Measurements from ENCODE around the gene NAA10. TPM values are rescaled to one million over a fixed set of nuclear protein-coding genes. Genes with fewer than 3 reads are reported as not detected.

Gene NAA10
- total RNA-seq, 1 donor from 2014 or later: 127 TPM

- no peak overlapping the region for H3K4me3 Mint-ChIP-seq (ENCODE audit: low read depth)
- DNase-seq (ENCODE audit: low spot score): no peak
- intact Hi-C loops (cut with micrococcal nuclease): no loop called here
Measured at GRCh38 chrX:153905481-153906095, 29.2 kb downstream of the NAA10 start.

GRCh38 chrX:153903991-153904957 is 30.6 kb downstream of the NAA10 start, which contains the start of gene AVPR2:
TSS of gene AVPR2 (plus strand) at chrX:153904673. CDS start at chrX:153905146, 473 bp downstream.
- peak within 1 kb of the TSS; percentile 58 for H3K27ac Mint-ChIP-seq
- H3K27me3 Mint-ChIP-seq (ENCODE audit: low read depth): no peaks in the 10 kb centered on the region
- H3K4me1 Mint-ChIP-seq (ENCODE audit: low read depth): peaks cover 23% of the 10 kb centered on the region
- intact Hi-C loops (cut with micrococcal nuclease): no loop called here
- no peak for DNase-seq (ENCODE audit: low spot score)
- no peaks in the 10 kb centered on the region for H3K36me3 Mint-ChIP-seq (ENCODE audit: low read depth)
- H3K4me3 Mint-ChIP-seq (ENCODE audit: low read depth): no peak within 1 kb of the TSS
- H3K9me3 Mint-ChIP-seq: no peaks in the 10 kb centered on the region

More at GRCh38 chrX:153905481-153906095, 29.2 kb downstream of the NAA10 start:
- Mint-ChIP-seq H3K27me3 (ENCODE audit: low read depth) (no peaks in the 10 kb centered on the region), H3K36me3 (ENCODE audit: low read depth) (peaks cover 2% of the 10 kb centered on the region), H3K27ac (no peak overlapping the region), H3K4me1 (ENCODE audit: low read depth) (peaks cover 22% of the 10 kb centered on the region), H3K9me3 (no peaks in the 10 kb centered on the region)

DNA sequence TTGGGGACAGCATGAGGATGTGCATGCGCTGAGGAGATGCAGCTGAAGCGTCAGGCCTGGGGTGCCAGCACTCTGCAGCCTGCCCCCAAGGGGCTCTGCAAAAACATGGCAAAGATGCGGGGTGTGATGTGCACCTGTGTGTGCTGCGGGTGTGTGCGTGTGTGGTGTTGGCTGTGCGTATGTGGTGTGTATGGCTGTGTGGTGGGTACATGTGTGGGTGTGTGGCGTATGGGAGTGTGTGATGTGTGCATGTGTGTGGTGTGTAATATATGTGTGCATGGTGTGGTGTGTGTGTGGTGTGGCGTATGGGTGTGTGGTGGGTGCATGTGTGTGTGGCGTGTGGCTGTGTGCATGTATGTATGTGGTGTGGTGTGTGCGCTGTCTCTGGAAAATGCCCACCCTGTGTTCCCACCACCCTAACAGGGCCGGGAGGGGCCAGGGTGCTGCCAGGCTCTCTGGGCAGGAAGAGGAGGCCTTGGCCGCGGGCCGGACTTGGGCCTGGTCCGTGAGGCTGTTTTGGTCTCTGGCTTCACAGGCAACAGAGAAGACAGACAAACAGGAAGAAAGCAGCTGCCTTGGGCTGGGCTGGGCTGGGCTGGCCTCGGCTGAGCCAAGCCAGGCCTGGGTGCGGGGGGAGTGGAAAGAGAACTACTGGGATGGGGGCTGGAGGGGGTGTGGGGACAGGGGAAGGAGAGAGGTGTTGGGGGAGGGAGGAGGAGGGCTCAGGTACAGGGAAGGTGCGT is 31.4 kb downstream of the NAA10 start:
- H3K4me1 Mint-ChIP-seq (ENCODE audit: low read depth): peaks cover 23% of the 10 kb centered on the region
- intact Hi-C loops (cut with micrococcal nuclease): no loop called here
- DNase-seq (ENCODE audit: low spot score): no peak
- H3K27ac Mint-ChIP-seq: peak overlapping the region; percentile 58
- H3K9me3 Mint-ChIP-seq: no peaks in the 10 kb centered on the region
- no peaks in the 10 kb centered on the region for H3K27me3 Mint-ChIP-seq (ENCODE audit: low read depth)
- H3K4me3 Mint-ChIP-seq (ENCODE audit: low read depth): no peak overlapping the region
- H3K36me3 Mint-ChIP-seq (ENCODE audit: low read depth): no peaks in the 10 kb centered on the region

DNA sequence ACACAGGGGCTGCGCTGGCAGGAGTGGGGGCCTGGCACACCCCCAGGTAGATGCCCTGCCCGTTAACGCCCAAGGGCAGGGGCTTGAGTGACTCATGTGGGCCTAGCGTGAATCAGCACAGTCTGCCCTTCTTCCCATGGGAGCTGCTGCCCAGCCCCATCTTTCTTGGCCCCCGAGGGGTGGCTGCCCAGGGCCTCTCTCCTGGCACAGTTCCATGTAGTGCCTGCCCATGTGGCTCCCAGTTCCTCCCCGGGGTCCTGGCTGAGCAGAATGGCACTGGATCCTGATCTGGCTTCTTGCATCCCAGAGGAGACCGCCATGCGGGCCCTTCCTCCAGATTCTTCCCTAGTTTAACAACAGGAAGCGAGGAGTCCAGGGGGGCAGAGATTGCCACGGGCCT is 32.5 kb downstream of the NAA10 start:
- Mint-ChIP-seq H3K27me3 (ENCODE audit: low read depth) (peaks cover 1% of the 10 kb centered on the region), H3K9me3 (no peaks in the 10 kb centered on the region), H3K27ac (no peak overlapping the region), H3K4me3 (ENCODE audit: low read depth) (no peak overlapping the region), H3K36me3 (ENCODE audit: low read depth) (no peaks in the 10 kb centered on the region), H3K4me1 (ENCODE audit: low read depth) (peaks cover 23% of the 10 kb centered on the region)
- intact Hi-C loops (cut with micrococcal nuclease): no loop called here
- no peak for DNase-seq (ENCODE audit: low spot score)

DNA sequence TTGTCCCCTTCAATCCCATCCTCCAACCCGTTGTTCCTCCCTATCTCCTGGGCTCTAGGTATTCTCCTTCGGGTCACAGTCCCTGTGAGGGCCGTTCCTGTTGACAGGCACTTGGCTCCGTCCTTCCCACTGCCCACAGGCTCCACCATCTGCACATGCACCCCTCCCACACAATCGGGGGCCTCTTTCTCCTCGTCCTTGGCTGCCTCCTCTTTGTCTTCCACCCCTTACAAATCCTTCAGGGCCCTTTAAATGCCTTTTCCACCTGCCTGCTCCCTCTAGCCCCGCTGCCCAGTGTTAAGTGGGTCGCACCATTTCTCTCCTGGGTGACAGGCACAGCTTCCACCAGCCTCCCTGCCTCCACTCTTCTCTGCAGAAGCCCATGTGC is 33.1 kb downstream of the NAA10 start:
- no peaks in the 10 kb centered on the region for H3K9me3 Mint-ChIP-seq
- H3K27me3 Mint-ChIP-seq (ENCODE audit: low read depth): peaks cover 1% of the 10 kb centered on the region
- H3K4me3 Mint-ChIP-seq (ENCODE audit: low read depth): no peak overlapping the region
- H3K36me3 Mint-ChIP-seq (ENCODE audit: low read depth): no peaks in the 10 kb centered on the region
- no peak for DNase-seq (ENCODE audit: low spot score)
- intact Hi-C loops (cut with micrococcal nuclease): no loop called here
- peak overlapping the region; percentile 55 for H3K27ac Mint-ChIP-seq
- peaks cover 23% of the 10 kb centered on the region for H3K4me1 Mint-ChIP-seq (ENCODE audit: low read depth)

DNA sequence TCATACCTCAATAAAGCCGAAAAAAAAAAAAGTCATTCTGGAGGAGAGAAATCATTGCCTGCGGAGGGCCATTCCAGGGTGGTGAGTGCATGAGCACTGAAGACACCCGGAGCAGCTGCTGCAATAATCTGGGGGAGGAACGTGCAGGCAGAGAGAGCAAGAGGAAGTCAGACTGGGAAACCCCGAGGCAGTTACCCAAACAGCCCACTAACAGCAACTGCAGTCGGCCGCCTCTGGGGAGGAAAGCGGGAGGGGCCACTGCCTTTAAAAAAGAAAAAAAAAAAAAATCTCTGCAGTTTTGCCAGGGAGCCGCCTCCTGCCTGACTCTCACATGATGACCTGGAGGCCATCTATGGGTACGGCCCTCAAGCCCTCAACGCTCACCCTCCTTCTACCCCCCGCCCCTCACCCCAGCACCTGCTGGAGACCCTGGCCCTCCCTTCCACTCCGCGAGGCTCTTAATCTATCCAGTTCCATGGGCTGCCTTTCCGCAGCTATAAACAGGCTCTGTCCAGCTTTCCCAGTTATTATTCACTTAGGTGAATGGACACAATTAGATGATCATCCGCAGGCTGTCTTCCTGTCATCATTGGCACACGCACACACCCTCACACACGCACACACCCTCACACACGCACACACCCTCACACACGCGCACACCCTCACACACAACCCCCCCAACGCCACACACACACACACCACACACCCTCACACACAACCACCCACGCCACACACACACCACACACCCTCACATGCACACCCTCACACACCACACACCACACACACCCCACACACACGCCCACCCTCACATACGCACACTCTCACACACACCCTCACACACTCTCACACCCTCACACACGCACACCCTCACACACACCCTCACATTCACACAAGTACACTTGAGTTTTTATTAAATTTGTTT is 33.7 kb downstream of the NAA10 start:
- DNase-seq (ENCODE audit: low spot score): peak; percentile 56
- Mint-ChIP-seq H3K27me3 (ENCODE audit: low read depth) (peaks cover 1% of the 10 kb centered on the region), H3K4me1 (ENCODE audit: low read depth) (peaks cover 23% of the 10 kb centered on the region), H3K36me3 (ENCODE audit: low read depth) (no peaks in the 10 kb centered on the region), H3K27ac (peak overlapping the region; percentile 18), H3K9me3 (no peaks in the 10 kb centered on the region), H3K4me3 (ENCODE audit: low read depth) (no peak overlapping the region)
- intact Hi-C loops (cut with micrococcal nuclease): no loop called here

DNA sequence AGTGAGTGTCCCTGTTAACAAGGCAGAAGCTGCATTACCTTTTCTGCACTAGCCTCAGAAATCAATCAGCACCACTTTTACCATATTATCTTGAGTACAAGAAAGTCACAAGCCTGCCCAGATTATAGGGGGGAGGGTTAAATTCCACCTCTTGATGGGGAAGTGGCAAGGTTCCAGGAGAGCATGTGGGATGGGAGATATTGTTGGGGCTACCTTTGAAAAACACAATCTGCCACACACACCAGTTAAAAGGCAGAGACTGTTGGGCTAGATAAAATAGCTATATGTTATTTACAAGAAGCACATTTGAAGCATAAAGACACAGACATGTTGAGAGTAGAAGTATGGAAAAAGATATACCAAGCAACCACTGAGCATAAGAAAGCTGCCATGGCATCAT is 36.9 kb downstream of the NAA10 start:
- no peaks in the 10 kb centered on the region for H3K36me3 Mint-ChIP-seq (ENCODE audit: low read depth)

GRCh38 chrX:153889123-153889522 is 45.7 kb downstream of the NAA10 start:
- intact Hi-C loops (cut with micrococcal nuclease): no loop called here
- Mint-ChIP-seq H3K9me3 (no peaks in the 10 kb centered on the region), H3K4me3 (ENCODE audit: low read depth) (no peak overlapping the region), H3K27ac (no peak overlapping the region), H3K4me1 (ENCODE audit: low read depth) (peaks cover 4% of the 10 kb centered on the region), H3K36me3 (ENCODE audit: low read depth) (no peaks in the 10 kb centered on the region), H3K27me3 (ENCODE audit: low read depth) (peaks cover 38% of the 10 kb centered on the region)
- no peak for DNase-seq (ENCODE audit: low spot score)

More for the DNA sequence above, 36.9 kb downstream of the NAA10 start:
- peaks cover 9% of the 10 kb centered on the region for H3K27me3 Mint-ChIP-seq (ENCODE audit: low read depth)
- peaks cover 13% of the 10 kb centered on the region for H3K4me1 Mint-ChIP-seq (ENCODE audit: low read depth)
- intact Hi-C loops (cut with micrococcal nuclease): no loop called here
- no peak overlapping the region for H3K4me3 Mint-ChIP-seq (ENCODE audit: low read depth)
- H3K9me3 Mint-ChIP-seq: no peaks in the 10 kb centered on the region
- no peak overlapping the region for H3K27ac Mint-ChIP-seq
- DNase-seq (ENCODE audit: low spot score): no peak

DNA sequence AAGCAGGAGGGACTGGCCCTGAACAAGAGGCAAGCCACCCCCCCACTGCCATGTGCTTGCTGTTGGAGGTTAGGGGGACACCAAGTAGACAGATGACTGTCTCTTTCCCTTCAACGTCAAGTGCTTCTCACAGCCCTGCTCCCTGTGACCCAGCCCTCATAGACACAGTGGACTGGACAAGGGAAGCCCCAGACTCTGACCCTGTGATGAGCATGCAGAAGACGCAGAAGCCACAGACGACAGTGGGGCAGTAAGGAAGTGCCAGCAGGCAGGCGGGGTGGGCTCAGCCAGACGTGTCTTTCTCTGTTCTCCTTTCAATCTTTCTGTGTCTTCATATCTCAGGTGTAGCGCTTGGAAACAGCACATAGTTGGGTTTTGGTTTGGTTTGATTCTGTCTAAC is 46.5 kb downstream of the NAA10 start:
- no peak for DNase-seq (ENCODE audit: low spot score)
- H3K4me3 Mint-ChIP-seq (ENCODE audit: low read depth): no peak overlapping the region
- no peaks in the 10 kb centered on the region for H3K36me3 Mint-ChIP-seq (ENCODE audit: low read depth)
- no peaks in the 10 kb centered on the region for H3K9me3 Mint-ChIP-seq
- H3K4me1 Mint-ChIP-seq (ENCODE audit: low read depth): peaks cover 4% of the 10 kb centered on the region
- peaks cover 36% of the 10 kb centered on the region for H3K27me3 Mint-ChIP-seq (ENCODE audit: low read depth)
- H3K27ac Mint-ChIP-seq: no peak overlapping the region
- intact Hi-C loops (cut with micrococcal nuclease): no loop called here

GRCh38 chrX:153887385-153887784 is 47.5 kb downstream of the NAA10 start:
- Mint-ChIP-seq H3K4me1 (ENCODE audit: low read depth) (peaks cover 4% of the 10 kb centered on the region), H3K27me3 (ENCODE audit: low read depth) (peaks cover 31% of the 10 kb centered on the region), H3K9me3 (no peaks in the 10 kb centered on the region), H3K4me3 (ENCODE audit: low read depth) (no peak overlapping the region), H3K27ac (no peak overlapping the region), H3K36me3 (ENCODE audit: low read depth) (no peaks in the 10 kb centered on the region)
- intact Hi-C loops (cut with micrococcal nuclease): no loop called here
- no peak for DNase-seq (ENCODE audit: low spot score)

- Mint-ChIP-seq H3K9me3 (no peaks in the 10 kb centered on the region), H3K27me3 (ENCODE audit: low read depth) (peaks cover 32% of the 10 kb centered on the region), H3K4me1 (ENCODE audit: low read depth) (peaks cover 4% of the 10 kb centered on the region), H3K4me3 (ENCODE audit: low read depth) (peak overlapping the region; percentile 27), H3K36me3 (ENCODE audit: low read depth) (no peaks in the 10 kb centered on the region), H3K27ac (no peak overlapping the region)
- intact Hi-C loops (cut with micrococcal nuclease): no loop called here
- no peak for DNase-seq (ENCODE audit: low spot score)
Measured at GRCh38 chrX:153886915-153887314, 47.9 kb downstream of the NAA10 start.
